GM21515 (cell line): ENCODE measurements around the gene SETD2.
A peak's percentile ranks its signal among the peaks of the same experiment; 100 is the strongest.
"Not testable (repeated sequence)": the region's sequence is repeated elsewhere in the genome, so short reads cannot be mapped to it uniquely, and the experiment has no call there.

Experiments used
- ATAC-seq: cut with Tn5 transposase; IDR thresholded peaks from one replicate; pipeline ENCODE4 v1.9.1; 2021; ENCODE audit not compliant: unreplicated experiment

The SETD2 gene

GRCh38 chr3:47164007-47164881 is at the start of gene SETD2:
Gene SETD2, minus strand, starts transcription at chr3:47164113. Its CDS starts 189 bp downstream, at chr3:47163924.
- peak; percentile 69 for ATAC-seq

- no peak for ATAC-seq
These were observed 47.0 kb upstream of the SETD2 start for GRCh38 chr3:47210863-47211405.

- ATAC-seq = not testable (repeated sequence)
These were observed 42.1 kb upstream of the SETD2 start for GRCh38 chr3:47206022-47206421.

- no peak for ATAC-seq
These were observed 41.0 kb upstream of the SETD2 start for GRCh38 chr3:47204875-47205274.

GRCh38 chr3:47202542-47202941 is 38.6 kb upstream of the SETD2 start:
- ATAC-seq = no peak

- ATAC-seq = no peak
These were observed 33.4 kb upstream of the SETD2 start for GRCh38 chr3:47197287-47197686.

- ATAC-seq = no peak
These were observed 31.1 kb upstream of the SETD2 start for GRCh38 chr3:47194994-47195393.

GRCh38 chr3:47193871-47194859 is 30.3 kb upstream of the SETD2 start:
- ATAC-seq = no peak

- no peak for ATAC-seq
These were observed 22.4 kb upstream of the SETD2 start for GRCh38 chr3:47186285-47186684.

- ATAC-seq = not testable (repeated sequence)
These were observed 17.8 kb upstream of the SETD2 start for GRCh38 chr3:47181685-47182084.

- not testable (repeated sequence) for ATAC-seq
These were observed 16.1 kb upstream of the SETD2 start for GRCh38 chr3:47180011-47180410.

GRCh38 chr3:47176582-47176981 is 12.7 kb upstream of the SETD2 start:
- ATAC-seq = no peak

GRCh38 chr3:47163169-47164006 is 525 bp downstream of the SETD2 start:
- ATAC-seq = peak; percentile 26

GRCh38 chr3:47162697-47163168 is 1.2 kb downstream of the SETD2 start:
- peak; percentile 7 for ATAC-seq

- ATAC-seq = no peak
These were observed 1.8 kb downstream of the SETD2 start for GRCh38 chr3:47161983-47162696.

GRCh38 chr3:47159820-47160219 is 4.1 kb downstream of the SETD2 start:
- ATAC-seq = no peak

- ATAC-seq = no peak
These were observed 5.7 kb downstream of the SETD2 start for GRCh38 chr3:47158208-47158607.

GRCh38 chr3:47156396-47156795 is 7.5 kb downstream of the SETD2 start:
- no peak for ATAC-seq

GRCh38 chr3:47152578-47152977 is 11.3 kb downstream of the SETD2 start:
- no peak for ATAC-seq

- ATAC-seq = no peak
These were observed 12.1 kb downstream of the SETD2 start for GRCh38 chr3:47151836-47152235.
